GM21381 (cell line): ENCODE data around the gene SPECC1.
"Not testable (repeated sequence)": the region's sequence is repeated elsewhere in the genome, so short reads cannot be mapped to it uniquely, and the experiment has no call there.

Experiments used
- ATAC-seq: cut with Tn5 transposase; IDR thresholded peaks from one replicate; pipeline ENCODE4 v1.9.1; 2021; ENCODE audit warnings: mild to moderate bottlenecking, moderate library complexity; ENCODE audit not compliant: unreplicated experiment

The SPECC1 gene

DNA sequence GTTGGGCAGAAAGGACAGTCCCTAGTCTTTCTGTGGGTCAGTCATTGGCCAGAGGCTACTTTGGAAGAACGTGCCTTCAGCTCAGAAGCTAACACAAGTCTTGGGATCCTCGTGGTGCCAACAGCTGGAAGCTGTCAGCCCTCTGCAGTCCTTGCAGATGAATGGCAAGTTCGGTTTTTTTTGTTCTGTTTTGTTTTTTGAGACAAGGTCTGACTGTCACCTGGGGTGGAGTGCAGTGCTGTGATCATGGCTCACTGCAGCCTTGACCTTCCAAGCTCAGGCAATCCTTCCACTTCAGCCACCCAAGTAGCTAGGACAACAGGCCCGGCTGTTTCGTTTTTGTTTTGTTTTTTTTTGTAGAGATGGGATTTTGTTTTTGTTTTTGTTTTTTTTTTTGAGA, 149.4 kb downstream of the SPECC1 start:
- no peak for ATAC-seq

DNA sequence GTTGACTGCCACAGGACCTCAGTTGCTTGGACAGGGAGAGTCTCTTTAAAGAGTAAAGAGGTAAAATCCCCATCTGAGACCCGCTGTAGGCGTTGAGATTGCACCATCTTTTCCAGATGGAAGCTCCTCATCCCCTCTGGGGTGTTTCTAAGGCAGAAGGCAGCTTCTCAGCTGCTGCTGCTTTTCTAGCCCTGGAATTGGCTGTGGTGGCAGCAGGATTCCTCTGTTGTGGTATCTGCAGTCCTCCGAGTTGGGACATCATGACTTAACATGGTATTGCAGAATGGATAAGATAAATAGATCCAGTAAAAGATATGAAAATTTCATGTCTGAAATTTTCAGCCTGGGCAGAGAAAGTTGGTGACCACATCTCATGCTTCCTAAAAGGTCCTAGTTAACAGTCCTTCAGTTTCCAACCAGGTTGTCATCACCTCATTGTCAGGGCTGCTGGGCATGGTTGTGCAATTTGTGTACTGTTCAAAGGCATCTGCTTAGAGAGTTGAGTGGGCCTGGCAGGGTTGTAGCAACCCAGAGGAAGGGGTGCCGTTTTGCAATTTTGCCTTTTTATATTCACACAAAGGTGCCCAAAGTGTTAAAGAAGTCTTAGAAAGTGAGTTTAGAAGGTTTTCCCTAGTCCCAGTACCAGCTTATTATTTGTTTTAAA, 150.4 kb downstream of the SPECC1 start:
- no peak for ATAC-seq

DNA sequence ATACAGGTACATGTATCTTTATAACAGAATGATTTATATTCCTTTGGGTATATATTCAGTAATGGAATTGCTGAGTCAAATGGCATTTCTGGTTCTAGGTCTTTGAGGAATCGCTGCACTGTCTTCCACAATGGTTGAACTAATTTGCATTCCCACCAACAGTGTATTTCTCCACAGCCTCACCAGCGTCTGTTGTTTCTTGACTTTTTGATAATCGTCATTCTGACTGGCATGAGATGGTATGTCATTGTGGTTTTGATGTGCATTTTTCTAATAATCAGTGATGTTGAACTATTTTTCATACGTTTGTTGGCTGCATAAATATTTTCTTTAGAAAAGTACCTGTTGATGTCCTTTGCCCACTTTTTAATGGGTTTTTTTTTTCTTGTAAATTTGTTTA, 156.4 kb downstream of the SPECC1 start:
- not testable (repeated sequence) for ATAC-seq

DNA sequence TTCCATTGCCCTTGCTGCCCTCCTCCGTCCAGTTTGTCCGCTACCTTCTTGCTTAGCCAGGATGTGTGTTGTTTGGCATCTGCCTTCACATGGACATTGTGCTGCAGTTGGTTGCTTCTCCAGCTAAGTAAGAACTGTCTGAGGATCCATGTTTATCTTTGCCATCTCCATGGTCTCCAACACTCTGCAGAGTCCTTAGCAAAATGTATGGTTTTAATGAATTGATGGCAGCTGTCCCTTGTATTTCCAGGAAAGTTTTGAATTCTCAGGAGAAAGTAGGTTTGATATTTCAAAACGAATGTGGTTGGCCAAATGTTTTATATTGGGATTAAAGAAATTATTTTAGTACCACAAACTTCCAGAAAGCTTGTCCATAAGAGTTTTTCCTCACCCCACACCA, 160.9 kb downstream of the SPECC1 start:
- no peak for ATAC-seq

DNA sequence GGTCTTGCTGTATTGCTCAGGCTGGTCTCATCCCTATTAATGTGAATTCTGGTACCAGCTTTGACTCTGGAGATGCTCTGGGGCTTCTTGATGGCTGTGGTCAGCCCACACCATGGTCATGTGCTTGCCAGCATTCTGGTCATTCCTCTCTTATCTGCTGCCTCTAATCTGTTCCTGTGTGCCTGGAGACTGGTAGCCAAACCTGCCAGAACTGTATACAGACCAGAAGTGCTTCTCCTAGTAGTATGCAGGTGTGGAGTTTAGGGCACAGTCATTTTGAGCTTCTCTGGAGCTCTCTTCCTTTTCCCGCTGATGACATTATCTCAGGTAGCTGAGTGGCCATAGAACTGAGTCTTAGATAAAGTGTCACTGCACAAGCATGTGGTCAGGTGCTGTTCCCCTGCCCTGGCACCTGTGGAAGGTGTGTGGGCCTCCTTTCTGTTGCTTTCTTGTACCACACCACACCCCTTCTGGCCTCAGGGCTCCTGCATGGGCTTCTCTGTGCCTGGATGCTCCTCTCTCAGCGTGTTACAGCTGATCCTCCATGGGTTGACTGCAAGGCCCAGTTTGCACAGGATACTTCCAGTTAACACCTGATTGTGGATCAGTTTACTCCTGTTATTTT, 162.7 kb downstream of the SPECC1 start:
- no peak for ATAC-seq

DNA sequence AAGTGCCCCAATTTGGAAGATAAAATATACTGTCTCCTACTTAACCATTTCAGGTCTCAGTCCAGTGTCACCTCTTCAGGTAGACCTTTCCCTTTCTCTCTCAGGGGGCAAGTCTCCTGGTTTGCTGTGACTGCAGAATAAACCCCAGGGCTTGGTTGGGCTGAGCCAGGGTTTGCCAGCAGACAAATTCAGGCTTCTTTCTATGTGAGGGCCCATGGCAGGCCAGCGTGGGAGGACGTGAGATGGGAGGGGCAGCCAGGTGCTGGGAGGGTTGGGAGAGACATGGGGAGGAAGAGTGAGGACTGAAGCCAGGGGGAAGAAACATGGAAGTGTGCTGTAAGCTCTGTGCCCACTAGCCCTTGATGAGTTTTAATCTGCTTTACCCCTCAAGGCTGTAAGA, 163.2 kb downstream of the SPECC1 start:
- no peak for ATAC-seq

DNA sequence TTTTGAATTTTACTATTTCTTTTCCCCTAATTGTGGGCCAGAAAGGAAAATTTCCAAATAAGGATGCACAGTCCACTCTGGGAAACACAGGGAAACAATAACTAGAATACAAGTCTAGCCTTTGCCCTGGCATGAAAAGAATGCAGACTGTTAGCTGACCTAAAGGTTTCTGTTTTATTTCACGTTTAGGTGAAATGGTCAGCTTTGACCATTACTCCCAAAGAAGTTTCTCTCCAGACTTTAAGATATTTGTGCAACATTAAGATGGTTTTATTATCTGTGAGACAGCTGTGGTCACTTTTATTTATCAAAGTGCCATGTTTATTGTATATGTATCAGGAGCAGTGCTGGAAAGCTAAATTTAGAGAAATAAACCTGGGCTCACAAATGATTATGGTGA, 163.9 kb downstream of the SPECC1 start:
- ATAC-seq, result no peak

DNA sequence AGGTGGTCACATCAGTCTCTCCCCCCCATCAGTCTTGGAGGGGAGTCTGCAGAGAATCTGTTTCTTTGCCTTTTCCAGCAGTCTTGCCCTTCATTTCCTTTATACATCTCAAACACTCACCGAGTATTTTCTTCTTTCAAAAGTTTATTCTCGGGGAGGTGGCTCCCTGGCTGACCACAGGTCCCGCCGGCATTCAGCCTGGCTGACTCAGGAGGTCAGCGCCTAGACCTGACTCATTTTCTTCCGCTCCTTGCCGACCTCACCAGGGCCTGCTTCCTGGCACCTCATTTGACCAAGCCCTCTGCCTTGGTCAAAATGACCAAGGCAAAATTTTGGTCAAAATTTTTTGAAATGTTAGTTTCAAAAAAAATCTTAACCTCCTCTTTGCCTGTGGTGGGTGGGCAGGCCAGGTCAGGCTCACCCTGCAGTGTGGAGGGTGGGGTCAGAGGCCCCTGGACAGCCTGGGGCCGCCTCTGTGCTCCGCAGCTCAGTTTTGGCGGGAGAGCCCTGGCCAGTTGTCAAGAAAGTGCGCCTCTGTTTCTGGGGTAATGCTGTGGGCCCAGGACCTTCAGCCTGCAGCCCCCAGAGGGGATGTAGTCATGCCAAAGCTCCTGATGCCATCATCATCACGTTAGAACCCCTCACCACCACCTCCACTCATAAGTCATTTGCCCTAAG, 165.6 kb downstream of the SPECC1 start:
- ATAC-seq, result no peak

DNA sequence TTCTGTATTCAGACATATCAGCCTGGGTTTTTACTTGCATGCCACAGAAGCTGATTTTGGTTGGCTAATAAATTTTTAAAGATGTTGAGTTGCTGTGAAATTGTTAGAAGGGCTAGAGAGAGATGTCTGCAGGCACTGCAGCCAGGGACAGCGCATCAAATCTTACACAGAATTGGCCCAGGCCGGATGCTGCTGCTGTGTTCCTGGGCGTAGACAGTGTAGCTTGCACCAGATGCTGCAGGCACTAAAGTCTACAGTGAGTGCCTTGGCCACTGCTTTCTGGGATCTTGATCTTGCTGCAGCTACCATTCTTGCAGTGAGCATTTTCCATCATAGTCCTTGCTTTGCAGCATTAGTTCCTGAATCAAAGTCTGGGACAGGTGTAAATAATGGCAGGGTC, 169.9 kb downstream of the SPECC1 start:
- ATAC-seq, result no peak

DNA sequence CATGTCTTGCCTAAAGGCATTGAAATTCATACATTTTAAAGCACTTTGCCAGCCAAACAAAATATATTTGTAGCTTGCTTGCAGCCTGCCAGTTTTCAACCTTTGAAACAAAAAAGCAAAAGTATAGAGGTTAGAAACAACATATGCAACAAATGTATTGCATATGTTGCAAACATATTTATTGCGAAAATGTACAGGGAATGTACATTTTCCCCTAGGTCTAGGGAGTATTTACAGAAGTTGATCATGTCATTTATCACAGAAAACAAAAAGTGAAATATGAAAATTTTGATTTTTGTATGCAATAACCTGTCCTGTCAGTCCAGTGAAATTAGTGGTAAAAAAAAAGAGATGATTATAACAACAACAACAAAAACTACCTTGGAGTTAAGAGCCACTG, 171.5 kb downstream of the SPECC1 start:
- no peak for ATAC-seq

DNA sequence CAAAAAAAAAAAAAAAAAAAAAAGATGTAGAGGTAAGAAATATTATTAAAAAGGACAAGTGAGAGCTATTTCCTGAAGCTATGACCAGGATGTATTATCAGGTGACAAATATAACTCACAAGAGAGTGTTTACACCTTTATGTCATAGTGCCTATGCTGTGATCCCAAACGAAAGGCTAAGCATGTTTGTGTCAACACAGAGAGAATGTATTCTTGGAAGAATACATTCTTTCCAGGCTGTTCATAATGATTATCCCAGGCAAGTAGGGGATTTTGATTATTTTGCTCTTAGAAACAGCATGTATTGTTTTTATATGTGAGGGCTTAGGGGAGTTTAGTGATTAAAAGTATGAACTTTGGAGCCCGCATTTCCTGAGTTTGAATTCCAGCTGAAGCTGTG, 175.0 kb downstream of the SPECC1 start:
- ATAC-seq, result no peak

DNA sequence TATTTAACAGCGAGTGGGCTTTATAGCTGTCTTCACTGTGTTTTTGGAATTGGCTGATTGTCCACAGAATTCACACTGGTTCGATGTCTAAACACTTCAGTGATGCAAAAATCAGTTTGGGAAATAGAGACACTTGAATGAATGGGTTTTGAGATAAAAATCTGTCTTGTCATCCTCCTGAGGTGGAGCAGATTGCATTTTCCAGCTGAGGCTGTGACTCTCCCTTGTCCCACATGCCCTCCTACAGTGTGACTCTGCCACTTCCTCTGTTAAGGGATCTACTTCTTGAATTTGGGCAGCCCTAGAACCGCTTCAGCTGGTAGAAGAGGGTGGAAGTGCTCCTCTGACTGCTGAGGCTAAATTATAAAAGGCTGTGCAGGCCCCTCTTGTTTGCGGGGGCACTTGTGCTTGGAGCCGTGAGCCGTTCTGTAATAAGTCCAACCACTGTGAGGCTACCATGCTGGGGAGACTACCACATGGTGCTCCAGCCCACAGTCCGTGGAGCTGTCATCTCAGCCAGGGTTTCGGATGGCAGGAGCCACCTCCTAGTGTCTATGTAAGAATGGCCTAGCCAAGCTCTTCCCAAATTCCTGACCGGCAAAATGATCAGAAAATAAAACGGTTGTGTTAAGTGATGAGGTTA, 175.9 kb downstream of the SPECC1 start:
- ATAC-seq, result no peak

DNA sequence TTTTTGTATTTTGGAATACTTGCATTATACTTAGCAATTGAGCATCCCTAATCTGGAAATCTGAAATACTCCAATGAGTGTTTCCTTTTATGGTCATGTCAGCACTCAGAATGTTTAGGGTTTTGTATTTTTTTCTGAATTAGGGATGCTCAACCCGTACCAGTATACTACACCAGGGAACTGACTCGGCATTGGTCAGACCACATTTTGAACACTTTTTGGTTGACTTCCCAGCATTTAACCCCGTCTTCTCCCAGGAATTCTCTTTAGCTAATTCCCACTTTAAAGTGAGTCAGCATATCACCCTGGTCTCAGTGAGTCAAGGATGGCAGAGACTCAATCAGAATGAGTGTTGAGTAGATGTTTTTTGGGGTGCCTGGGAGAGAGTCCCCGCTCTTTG, 177.9 kb downstream of the SPECC1 start:
- ATAC-seq, result no peak

DNA sequence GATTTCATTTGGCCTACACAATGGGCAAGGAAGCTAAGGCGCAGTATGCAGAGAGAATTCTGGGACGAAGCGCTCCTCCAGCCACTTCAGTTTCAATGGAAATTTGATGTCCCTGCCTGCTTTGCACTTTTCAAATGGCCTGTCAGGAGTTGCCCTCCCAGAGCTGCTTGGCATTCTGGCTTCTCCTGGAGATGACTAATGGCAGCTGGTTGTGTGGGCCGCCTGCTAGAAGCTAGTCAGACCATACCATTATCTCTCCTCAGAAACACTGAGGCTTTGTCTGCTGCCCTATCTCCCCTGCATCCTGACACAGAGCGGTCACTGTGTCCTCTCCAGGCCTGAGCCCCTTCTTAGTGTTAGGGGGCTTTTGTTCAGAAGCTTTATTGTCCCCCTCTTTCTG, 180.1 kb downstream of the SPECC1 start:
- no peak for ATAC-seq

DNA sequence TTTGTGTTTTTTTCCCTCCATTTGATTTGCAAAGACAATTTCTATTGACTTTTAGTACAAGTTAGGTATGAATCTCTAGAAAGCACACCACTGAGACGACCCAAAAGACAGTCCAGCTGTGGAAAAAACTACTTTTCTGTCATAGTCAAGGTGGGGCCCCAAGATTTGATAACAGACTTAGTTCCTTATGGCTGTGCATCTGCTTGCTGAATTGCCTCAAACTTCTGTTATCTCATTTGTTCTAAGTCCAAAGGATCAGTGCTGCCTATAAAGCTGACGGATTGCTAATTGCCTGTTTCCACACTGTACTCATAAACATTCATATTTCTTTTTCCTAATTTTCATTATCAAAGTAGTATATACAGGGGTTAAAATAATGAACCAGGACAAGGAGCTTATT, 180.8 kb downstream of the SPECC1 start:
- ATAC-seq, result no peak

DNA sequence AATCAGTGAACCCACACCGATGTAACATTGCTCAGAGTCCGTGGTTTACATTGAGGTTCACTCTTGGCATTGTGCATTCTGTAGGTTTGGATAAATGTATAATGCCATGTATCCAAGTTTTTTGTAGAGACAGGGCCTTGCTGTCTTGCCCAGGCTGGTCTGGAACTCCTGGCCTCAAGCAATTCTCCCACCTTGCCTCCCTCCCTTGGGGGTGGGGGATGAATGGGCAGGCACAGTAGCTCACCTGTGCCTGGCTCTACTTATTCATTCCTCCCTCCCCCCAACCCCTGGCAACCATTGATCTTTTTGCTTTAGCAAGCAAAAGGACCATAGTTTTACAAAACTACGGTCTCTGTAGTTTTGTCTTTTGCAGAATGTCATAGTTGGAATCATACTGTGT, 181.4 kb downstream of the SPECC1 start:
- ATAC-seq, result no peak

DNA sequence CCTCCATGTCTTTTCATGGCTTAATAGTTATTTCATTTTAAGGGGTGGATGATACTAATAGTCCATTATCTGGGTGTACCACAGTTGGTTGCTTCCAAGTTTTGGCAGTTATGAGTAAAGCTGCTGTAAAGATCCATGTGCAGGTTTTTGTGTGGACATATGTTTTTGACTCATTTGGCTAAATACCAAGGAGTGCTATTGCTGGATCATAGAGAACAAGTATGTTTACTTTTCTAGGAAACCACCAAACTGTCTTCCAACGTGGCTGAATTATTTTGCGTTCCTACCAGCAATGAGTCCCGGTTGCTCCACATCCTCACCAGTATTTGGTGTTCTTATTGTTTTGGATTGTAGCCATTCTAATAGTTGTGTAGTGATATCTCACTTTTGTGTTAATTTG, 181.9 kb downstream of the SPECC1 start:
- no peak for ATAC-seq

DNA sequence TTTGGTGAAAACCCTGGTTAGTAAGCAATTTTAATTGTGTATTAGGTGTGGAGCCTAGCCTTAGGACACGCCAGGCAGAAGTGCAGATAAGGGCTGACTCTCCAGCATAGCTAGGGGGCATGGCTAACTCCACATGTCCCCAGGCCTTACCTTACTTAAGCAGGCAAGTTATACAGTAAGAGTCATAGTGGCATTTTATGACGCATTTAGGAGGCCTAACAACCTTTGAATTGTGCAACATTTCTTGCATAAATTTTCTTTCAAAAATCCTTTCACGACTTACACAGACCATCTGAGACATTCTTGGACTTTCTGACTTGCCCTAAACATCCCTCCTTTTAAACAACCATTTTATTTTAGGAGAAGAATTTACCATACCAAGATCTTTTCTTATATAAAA, 187.1 kb downstream of the SPECC1 start:
- not testable (repeated sequence) for ATAC-seq

DNA sequence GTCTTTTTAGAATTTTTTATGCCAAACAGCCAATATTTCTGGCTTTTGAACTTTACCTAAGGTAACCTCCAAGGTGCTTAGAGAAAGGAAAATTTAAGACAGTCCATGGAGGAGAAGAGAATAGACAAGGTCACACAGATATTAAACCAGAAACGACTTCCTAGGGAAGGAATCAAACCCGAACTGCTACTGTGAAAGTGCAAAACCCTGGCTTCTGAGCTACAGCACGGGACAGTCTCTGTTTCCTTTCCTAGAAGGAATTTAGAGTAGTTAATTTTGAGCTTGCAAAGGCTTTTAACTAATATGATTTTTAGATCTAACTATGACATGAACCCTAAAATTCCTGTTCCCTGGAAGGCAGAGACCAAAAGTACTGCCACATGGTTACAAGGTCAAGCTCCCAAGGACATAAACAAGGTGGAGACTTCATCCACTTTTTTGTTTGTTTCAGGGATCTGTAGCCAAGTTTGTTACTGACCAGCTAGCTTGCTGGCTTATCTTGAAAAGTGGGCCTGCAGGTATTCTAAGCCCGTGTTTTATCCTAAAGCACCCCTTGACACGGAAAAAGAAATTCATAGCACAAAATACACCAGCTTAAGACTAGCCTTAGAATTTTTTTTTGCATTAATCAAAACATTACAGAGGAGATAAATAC, 188.2 kb downstream of the SPECC1 start:
- no peak for ATAC-seq

DNA sequence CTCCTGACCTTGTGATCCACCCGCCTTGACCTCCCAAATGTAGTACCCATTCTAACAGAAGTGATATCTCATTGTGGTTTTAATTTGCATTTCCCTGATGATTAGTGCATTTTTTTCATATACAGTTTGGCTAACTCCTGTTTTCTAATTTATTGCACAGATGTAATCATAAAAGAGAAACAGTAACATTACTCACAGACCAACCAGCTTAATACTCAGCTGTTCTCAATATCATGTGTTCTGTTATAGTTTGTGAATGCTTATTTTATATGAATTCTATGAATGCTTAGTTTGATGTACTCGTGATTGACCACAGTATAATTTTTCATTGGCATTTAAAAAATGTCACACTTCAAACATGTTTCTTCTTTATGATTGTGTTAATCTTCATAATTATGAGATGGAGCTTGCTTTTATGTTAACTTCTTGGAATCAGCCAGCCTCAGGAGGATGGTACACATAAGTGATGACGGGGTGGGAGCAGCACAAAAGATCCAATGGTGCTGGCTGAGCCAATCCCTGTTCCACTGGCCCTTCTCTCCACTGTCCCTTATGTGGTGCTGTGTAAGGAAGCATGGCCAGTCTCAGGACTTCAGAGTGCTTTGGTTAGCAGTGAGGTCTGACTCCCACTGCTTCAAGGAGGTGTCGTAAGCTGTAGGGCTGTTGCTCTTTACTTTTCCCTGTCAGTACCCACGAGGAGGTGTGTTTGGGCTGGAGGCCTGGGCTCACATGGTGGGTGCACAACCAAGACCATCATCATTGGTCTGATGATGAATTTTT, 191.0 kb downstream of the SPECC1 start:
- ATAC-seq, result no peak
